Panc1 (cell line): ENCODE measurements around the gene PLRG1. TPM values are rescaled to one million over a fixed set of nuclear protein-coding genes. Genes with fewer than 3 reads are reported as not detected.

Experiments used
- ATAC-seq: fragments of 200-7000 bp; cut with Tn5 transposase; 2 replicates; pipeline ENCODE4 v1.9.1; 2020; ENCODE audit warnings: mild to moderate bottlenecking, moderate library complexity
- BruUV-seq: library from RNA; stranded (reverse); fragments of 400-500 nt; replicated peaks from 2 replicates; lab custom pipeline; 2021; lab: Mats Ljungman, UMichigan
- CTCF ChIA-PET: fragments of 300-600 bp; sonication (Branson Sonifier 250); formaldehyde crosslinking; loops from one replicate; lab custom pipeline; 2022; ENCODE audit warnings: antibody characterized with exemption; lab: Charles Lee
- POLR2A ChIA-PET: fragments of 300-600 bp; sonication (Branson Sonifier 250); formaldehyde crosslinking; loops from one replicate; lab custom pipeline; 2022; ENCODE audit warnings: antibody characterized with exemption; lab: Charles Lee
- DNase-seq: peaks from one replicate; pipeline ENCODE4 v3.0.0-alpha.2; 2010; ENCODE audit warnings: low read depth, low spot score
- H3K27ac ChIP-seq: 2 replicates; pipeline ENCODE4 v1.5.1; 2011; ENCODE audit warnings: mild to moderate bottlenecking, low read length, inconsistent platforms
- H3K27me3 ChIP-seq: fragments of 200-500 bp; sonication (Bioruptor generic); 2 replicates; pipeline ENCODE4 v1.6.0; 2014; ENCODE audit warnings: low read length, inconsistent platforms; ENCODE audit not compliant: control insufficient read depth, insufficient read depth
- H3K36me3 ChIP-seq: fragments of 200-500 bp; sonication (Bioruptor generic); 2 replicates; pipeline ENCODE4 v1.5.1; 2014; ENCODE audit warnings: inconsistent platforms, mild to moderate bottlenecking, low read length, moderate library complexity; ENCODE audit not compliant: control insufficient read depth, insufficient read depth
- H3K4me1 ChIP-seq: 2 replicates; pipeline ENCODE4 v1.5.1; 2011; ENCODE audit warnings: inconsistent platforms, mild to moderate bottlenecking, low read length, moderate library complexity; ENCODE audit not compliant: control insufficient read depth, insufficient read depth
- H3K4me3 ChIP-seq, 2 experiments: 2 replicates each; pipeline ENCODE4 v1.5.1; 2011 to 2012; ENCODE audit warnings: low read depth in 2 of 2, low read length in 2 of 2, mild to moderate bottlenecking in 2 of 2, inconsistent platforms in 1 of 2, moderate library complexity in 1 of 2
- H3K9me3 ChIP-seq: fragments of 200-500 bp; sonication (Bioruptor generic); 2 replicates; pipeline ENCODE4 v1.5.1; 2014; ENCODE audit warnings: low read depth, mild to moderate bottlenecking, inconsistent platforms, low read length, moderate library complexity; ENCODE audit not compliant: control insufficient read depth, insufficient read depth
- POLR2AphosphoS5 ChIP-seq: IDR thresholded peaks from 2 replicates; pipeline ENCODE4 v1.6.1; 2012; ENCODE audit warnings: mild to moderate bottlenecking, low read depth, low read length, moderate library complexity
- SIN3A ChIP-seq: IDR thresholded peaks from 2 replicates; pipeline ENCODE4 v1.6.1; 2012; ENCODE audit warnings: low read depth, mild to moderate bottlenecking, low read length, moderate library complexity, borderline replicate concordance; ENCODE audit not compliant: insufficient read depth
- TCF7L2 ChIP-seq: IDR thresholded peaks from 2 replicates; pipeline ENCODE4 v1.6.1; 2011; ENCODE audit warnings: mild to moderate bottlenecking, low read depth, low read length, inconsistent platforms
- in situ Hi-C: cut with HindIII; loops from 2 replicates; pipeline ENCODE4 v1.10.0; 2016; ENCODE audit warnings: low sequenced_read_pairs, low pct_unique_long_range_greater_than_20kb
- intact Hi-C: fragments of 100-400 bp; cut with micrococcal nuclease; formaldehyde crosslinking; loops from one replicate; pipeline ENCODE4 v1.10.0; 2022; ENCODE audit not compliant: unreplicated experiment
- total RNA-seq: library from RNA; stranded (reverse); gene quantifications from one replicate; pipeline ENCODE4 v1.2.1, GENCODE V29; 2021; ENCODE audit not compliant: unreplicated experiment
- TF ChIP-seq, protein P1 (sequence below), 2 experiments: IDR thresholded peaks; 2 replicates each; pipeline ENCODE4 v1.6.1; 2011 to 2012; ENCODE audit warnings: low read depth in 2 of 2, control low read depth in 1 of 2, low read length in 1 of 2, mild to moderate bottlenecking in 1 of 2, moderate library complexity in 1 of 2; ENCODE audit not compliant: insufficient read depth in 1 of 2
- TF ChIP-seq, protein P2 (sequence below): fragments of 450-650 bp; IDR thresholded peaks from 2 replicates; pipeline ENCODE4 v1.5.1; 2017; ENCODE audit warnings: mild to moderate bottlenecking

The PLRG1 gene
- total RNA-seq, 1 experiment from 2014 or later: 66.1 TPM

DNA sequence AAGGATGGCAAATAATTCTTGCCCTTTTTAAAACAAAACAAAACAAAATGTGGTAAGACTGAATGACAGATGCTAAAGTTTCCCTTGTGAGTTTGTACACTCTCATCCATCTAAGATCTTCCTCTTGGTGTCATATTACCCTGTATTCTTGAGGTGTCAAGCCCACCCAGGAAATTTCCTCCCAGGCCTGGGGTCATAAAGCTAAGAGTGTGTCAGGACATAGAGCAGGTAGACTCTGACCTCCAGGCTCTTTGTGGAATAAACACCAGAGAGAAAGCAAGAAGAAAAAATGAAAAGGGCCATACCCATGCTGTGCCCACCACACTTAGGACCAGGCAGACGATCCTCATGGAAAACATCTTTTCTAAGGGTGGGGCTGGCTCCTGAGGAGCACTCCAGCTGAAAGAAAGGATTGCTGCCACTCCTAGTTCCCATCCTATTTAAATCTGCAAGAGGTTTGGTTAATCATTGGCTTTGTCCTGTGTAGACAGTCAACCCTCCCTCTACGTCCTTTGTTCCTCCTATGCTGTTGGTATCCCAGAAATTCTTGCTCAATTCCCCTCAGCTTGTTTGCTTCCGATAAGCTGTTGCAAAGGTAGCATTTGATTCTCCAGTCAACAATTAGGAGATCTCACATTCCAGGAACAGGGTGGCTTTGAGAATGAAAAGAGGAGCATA lies 40.3 kb upstream of the PLRG1 start, which contains the start of gene FGA:
Gene FGA (minus strand): TSS at position 414 of the 678 bp plus-strand sequence. CDS start 55 bp downstream, at position 359.
- ChIA-PET CTCF (no interaction called here), POLR2A (no interaction called here)
- no peaks in the 10 kb centered on the region for H3K36me3 ChIP-seq
- BruUV-seq: no TSS peak
- TF ChIP-seq, protein P1, sequence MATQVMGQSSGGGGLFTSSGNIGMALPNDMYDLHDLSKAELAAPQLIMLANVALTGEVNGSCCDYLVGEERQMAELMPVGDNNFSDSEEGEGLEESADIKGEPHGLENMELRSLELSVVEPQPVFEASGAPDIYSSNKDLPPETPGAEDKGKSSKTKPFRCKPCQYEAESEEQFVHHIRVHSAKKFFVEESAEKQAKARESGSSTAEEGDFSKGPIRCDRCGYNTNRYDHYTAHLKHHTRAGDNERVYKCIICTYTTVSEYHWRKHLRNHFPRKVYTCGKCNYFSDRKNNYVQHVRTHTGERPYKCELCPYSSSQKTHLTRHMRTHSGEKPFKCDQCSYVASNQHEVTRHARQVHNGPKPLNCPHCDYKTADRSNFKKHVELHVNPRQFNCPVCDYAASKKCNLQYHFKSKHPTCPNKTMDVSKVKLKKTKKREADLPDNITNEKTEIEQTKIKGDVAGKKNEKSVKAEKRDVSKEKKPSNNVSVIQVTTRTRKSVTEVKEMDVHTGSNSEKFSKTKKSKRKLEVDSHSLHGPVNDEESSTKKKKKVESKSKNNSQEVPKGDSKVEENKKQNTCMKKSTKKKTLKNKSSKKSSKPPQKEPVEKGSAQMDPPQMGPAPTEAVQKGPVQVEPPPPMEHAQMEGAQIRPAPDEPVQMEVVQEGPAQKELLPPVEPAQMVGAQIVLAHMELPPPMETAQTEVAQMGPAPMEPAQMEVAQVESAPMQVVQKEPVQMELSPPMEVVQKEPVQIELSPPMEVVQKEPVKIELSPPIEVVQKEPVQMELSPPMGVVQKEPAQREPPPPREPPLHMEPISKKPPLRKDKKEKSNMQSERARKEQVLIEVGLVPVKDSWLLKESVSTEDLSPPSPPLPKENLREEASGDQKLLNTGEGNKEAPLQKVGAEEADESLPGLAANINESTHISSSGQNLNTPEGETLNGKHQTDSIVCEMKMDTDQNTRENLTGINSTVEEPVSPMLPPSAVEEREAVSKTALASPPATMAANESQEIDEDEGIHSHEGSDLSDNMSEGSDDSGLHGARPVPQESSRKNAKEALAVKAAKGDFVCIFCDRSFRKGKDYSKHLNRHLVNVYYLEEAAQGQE (IDR thresholded peaks at IDR 0.05; ENCODE audit: insufficient read depth in 1 of 2, low read depth in 2 of 2, low read length in 1 of 2): no peak
- ATAC-seq (no peak), DNase-seq (no peak)
- in situ Hi-C loops: no loop called here
- intact Hi-C loops: no loop called here
- H3K27me3 ChIP-seq: no peaks in the 10 kb centered on the region
- no peak within 1 kb of the TSS for H3K4me3 ChIP-seq
- H3K9me3 ChIP-seq: no peaks in the 10 kb centered on the region
- H3K4me1 ChIP-seq: no peaks in the 10 kb centered on the region
- no peak within 1 kb of the TSS for H3K27ac ChIP-seq

DNA sequence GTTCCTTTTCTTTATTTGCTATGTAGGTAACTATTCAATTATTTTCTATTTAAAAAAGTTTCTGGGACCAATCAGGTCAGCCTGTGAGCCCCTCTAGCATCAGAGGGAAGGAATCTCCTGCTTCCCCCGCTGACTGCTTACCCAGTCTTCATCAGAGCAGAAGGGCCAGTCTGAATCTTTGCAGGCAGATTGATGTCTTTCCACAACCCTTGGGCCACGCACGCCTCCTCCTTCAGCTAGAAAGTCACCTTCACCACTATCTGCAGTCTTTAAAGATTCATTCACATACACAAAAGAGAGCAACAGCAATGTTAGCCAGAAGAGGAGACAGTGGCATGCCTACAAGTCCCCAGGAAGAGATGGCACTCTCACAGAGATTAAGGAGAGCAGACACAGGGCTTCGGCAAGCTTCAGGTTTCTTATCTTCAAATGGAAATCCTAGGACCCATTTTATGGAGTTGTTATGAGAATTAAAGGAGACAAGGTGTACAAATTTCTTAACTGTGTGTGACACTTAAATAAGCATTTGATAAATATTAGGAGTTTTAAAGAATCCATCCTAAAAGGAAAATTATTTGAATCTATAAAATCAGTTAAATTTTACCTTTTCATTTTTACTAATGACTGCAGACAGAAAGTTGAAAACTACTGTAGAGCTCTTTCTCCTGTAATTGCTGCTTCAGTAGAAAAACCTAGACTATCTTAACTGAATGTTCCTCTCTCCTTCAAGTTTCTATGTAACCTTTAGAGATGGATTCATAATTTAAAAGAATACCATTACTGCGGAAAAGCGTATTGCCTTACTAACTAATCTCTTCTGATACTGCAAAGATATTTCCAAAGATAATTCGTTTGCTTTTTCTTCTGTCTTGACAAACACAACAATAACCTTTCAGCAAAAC lies 39.3 kb upstream of the PLRG1 start:
- intact Hi-C loops: no loop called here
- Histone ChIP-seq H3K9me3 (no peaks in the 10 kb centered on the region), H3K36me3 (no peaks in the 10 kb centered on the region), H3K4me3 (no peak overlapping the region), H3K27ac (no peak overlapping the region), H3K4me1 (no peaks in the 10 kb centered on the region), H3K27me3 (no peaks in the 10 kb centered on the region)
- TF ChIP-seq, protein P1 (IDR thresholded peaks at IDR 0.05; ENCODE audit: insufficient read depth in 1 of 2, low read depth in 2 of 2, low read length in 1 of 2): no peak
- TF ChIP-seq, protein P2, sequence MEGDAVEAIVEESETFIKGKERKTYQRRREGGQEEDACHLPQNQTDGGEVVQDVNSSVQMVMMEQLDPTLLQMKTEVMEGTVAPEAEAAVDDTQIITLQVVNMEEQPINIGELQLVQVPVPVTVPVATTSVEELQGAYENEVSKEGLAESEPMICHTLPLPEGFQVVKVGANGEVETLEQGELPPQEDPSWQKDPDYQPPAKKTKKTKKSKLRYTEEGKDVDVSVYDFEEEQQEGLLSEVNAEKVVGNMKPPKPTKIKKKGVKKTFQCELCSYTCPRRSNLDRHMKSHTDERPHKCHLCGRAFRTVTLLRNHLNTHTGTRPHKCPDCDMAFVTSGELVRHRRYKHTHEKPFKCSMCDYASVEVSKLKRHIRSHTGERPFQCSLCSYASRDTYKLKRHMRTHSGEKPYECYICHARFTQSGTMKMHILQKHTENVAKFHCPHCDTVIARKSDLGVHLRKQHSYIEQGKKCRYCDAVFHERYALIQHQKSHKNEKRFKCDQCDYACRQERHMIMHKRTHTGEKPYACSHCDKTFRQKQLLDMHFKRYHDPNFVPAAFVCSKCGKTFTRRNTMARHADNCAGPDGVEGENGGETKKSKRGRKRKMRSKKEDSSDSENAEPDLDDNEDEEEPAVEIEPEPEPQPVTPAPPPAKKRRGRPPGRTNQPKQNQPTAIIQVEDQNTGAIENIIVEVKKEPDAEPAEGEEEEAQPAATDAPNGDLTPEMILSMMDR: no peak
- TF ChIP-seq TCF7L2 (no peak), POLR2AphosphoS5 (no peak), SIN3A (no peak)
- CTCF ChIA-PET: no interaction called here
- in situ Hi-C loops: no loop called here
- POLR2A ChIA-PET: no interaction called here
- no peak for DNase-seq
- ATAC-seq: no peak
- BruUV-seq: no TSS peak
